ENCODE data around the gene EBLN2. TPM values are rescaled to one million over a fixed set of nuclear protein-coding genes. Genes with fewer than 3 reads are reported as not detected.

The EBLN2 gene
- 1 to 10 TPM; 5.3 to 5.9 TPM for total RNA-seq

DNA sequence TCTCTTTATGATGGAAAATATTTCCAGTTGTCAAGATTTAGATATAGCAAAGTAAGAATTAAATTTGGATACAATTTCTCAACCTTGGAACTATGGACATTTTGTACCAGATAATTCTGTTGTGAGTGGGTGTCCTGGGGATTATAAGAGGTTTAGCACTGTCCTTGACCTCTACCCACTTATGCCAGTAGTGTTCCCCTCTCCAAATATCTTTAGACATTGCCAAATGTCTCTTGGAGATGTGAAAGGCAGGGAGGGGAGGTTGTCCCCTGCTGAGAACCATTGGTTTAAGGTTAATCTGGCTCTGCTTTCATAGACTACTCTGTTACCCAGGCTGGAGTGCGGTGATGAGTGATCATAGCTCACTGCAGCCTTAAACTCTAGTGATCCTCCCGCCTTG, at the start of gene EBLN2:
TSS of gene EBLN2 (plus strand) at position 244 of the 400 bp plus-strand sequence. CDS start 423 bp downstream, outside the sequence.
- Mint-ChIP-seq H3K36me3 (ENCODE audit: low read depth) (peaks cover 32% of the 10 kb centered on the region), H3K4me3 (no peak within 1 kb of the TSS), H3K4me1 (ENCODE audit: low read depth) (peaks cover under 1% of the 10 kb centered on the region), H3K9me3 (ENCODE audit: insufficient read depth) (no peaks in the 10 kb centered on the region), H3K27ac (no peak within 1 kb of the TSS), H3K27me3 (ENCODE audit: low read depth) (no peaks in the 10 kb centered on the region)
- ATAC-seq (no peak), DNase-seq (no peak)
- CTCF ChIA-PET: no interaction called here
- POLR2A ChIA-PET: no interaction called here

DNA sequence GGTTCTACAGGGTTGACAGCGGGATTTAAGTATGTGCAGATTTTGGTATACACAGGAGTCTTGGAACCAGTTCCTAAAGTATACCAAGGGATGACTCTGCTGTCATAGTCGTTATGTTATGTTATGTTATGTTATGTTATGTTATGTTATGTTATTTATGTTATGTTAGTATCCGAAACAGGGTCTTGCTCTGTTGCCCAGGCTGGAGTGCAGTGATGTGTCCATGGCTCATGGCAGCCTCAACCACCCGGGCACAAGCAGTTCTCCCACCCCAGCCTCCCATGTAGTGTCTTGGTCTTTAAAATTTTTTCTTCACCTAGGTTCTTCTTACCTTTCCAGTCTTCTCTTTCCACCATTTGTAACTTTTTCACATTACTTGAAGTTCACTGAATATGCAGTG, 43.2 kb upstream of the EBLN2 start:
- POLR2A ChIA-PET: no interaction called here
- Mint-ChIP-seq H3K36me3 (ENCODE audit: low read depth) (peaks cover 23% of the 10 kb centered on the region), H3K9me3 (ENCODE audit: insufficient read depth) (no peaks in the 10 kb centered on the region), H3K27me3 (ENCODE audit: low read depth) (no peaks in the 10 kb centered on the region), H3K4me3 (no peak overlapping the region), H3K4me1 (ENCODE audit: low read depth) (peaks cover 21% of the 10 kb centered on the region), H3K27ac (no peak overlapping the region)
- ATAC-seq (no peak), DNase-seq (no peak)
- CTCF ChIA-PET: no interaction called here

DNA sequence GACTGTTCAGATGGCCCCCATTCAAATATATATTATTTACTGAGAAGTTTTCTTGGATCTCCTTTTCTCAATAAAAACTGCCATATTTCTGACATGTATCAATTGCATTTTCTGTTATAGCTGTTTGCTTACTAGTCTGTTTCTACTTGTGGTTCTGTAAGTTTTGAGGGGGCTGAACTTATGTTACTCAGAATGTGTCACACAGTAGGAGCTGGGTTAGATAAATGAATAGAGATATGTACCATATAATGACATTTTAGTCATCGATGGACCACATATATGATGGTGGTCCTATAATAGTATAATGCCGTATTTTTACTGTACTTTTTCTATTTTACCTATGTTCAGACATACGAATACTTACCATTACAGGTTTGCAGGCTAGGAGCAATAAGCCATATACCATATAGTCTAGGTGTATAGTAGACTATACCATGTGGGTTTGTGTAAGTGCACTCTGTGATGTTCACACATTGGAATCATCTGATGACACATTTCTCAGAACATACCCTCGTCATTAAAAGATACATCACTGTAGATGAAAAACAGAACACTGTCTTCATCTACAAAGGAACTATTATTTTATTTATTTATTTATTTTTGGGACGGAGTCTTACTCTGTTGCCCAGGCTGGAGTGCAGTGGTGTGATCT, 42.5 kb upstream of the EBLN2 start:
- Mint-ChIP-seq H3K9me3 (ENCODE audit: insufficient read depth) (no peaks in the 10 kb centered on the region), H3K27me3 (ENCODE audit: low read depth) (no peaks in the 10 kb centered on the region), H3K4me3 (no peak overlapping the region), H3K4me1 (ENCODE audit: low read depth) (peaks cover 21% of the 10 kb centered on the region), H3K27ac (no peak overlapping the region), H3K36me3 (ENCODE audit: low read depth) (peaks cover 23% of the 10 kb centered on the region)
- POLR2A ChIA-PET: no interaction called here
- CTCF ChIA-PET: no interaction called here
- ATAC-seq (no peak), DNase-seq (no peak)

DNA sequence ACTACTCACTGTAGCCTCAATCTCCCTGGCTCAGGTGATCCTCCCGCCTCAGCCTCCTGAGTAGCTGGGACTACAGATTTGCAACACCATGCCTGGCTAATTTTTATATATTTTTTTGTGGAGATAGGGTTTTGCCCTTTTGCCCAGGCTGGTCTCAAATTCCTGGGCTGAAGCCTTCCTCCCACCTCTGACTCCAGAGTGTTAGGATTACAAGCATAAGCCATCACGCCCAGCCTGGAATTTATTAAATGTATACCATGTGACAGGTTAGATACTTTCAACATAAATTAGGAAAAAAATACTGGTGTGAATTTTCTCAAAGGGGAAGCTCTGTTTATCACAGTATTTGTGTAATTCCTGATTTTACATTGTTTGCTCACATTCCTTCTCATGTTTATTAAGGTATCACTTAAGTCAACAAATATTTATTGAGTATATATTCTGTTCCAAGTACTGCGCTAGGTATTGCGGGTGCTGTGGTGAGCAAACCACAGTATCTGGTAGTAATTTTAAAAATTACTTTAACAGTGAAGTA, 40.1 kb upstream of the EBLN2 start:
- Mint-ChIP-seq H3K9me3 (ENCODE audit: insufficient read depth) (no peaks in the 10 kb centered on the region), H3K4me1 (ENCODE audit: low read depth) (peaks cover 24% of the 10 kb centered on the region), H3K27ac (no peak overlapping the region), H3K27me3 (ENCODE audit: low read depth) (no peaks in the 10 kb centered on the region), H3K36me3 (ENCODE audit: low read depth) (peaks cover 22% of the 10 kb centered on the region), H3K4me3 (no peak overlapping the region)
- POLR2A ChIA-PET: no interaction called here
- ATAC-seq: no peak
- no peak for DNase-seq
- CTCF ChIA-PET: interaction anchor here (1.6 kb wide), 1 partner anchor 35 kb away, joined by 8 read pairs; no protein-coding TSS in a partner anchor

DNA sequence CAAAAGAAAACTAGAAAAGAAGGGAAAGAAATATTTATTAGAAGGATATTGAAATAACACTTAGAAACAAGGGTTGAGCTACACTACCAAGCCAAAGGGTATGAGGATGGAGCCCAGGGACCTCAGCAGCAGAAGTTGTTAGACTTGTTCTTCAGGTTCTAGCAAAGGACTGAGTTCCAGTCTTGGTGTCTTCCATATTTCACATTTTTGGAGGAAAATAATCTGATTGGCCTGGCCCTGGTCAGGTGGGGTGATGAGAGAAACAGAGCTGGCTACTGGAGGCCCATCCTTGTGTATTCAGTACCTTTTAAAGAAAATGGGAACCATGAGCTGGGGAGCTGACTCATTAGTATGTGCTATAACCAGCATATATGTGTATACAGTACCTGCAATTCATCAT, 36.6 kb upstream of the EBLN2 start:
- H3K4me1 Mint-ChIP-seq (ENCODE audit: low read depth): peaks cover 39% of the 10 kb centered on the region
- ChIA-PET CTCF (interaction anchor here (0.9 to 1.9 kb wide), 3 partner anchors 12 to 87 kb away, joined by 3 to 7 read pairs (median 5); no protein-coding TSS in a partner anchor), POLR2A (interaction anchor here (0.5 kb wide), 1 partner anchor 10 kb away, joined by 4 read pairs; no protein-coding TSS in a partner anchor)
- no peaks in the 10 kb centered on the region for H3K9me3 Mint-ChIP-seq (ENCODE audit: insufficient read depth)
- H3K27ac Mint-ChIP-seq: no peak overlapping the region
- no peak overlapping the region for H3K4me3 Mint-ChIP-seq
- DNase-seq: no peak
- no peak for ATAC-seq
- peaks cover 35% of the 10 kb centered on the region for H3K36me3 Mint-ChIP-seq (ENCODE audit: low read depth)
- H3K27me3 Mint-ChIP-seq (ENCODE audit: low read depth): no peaks in the 10 kb centered on the region

DNA sequence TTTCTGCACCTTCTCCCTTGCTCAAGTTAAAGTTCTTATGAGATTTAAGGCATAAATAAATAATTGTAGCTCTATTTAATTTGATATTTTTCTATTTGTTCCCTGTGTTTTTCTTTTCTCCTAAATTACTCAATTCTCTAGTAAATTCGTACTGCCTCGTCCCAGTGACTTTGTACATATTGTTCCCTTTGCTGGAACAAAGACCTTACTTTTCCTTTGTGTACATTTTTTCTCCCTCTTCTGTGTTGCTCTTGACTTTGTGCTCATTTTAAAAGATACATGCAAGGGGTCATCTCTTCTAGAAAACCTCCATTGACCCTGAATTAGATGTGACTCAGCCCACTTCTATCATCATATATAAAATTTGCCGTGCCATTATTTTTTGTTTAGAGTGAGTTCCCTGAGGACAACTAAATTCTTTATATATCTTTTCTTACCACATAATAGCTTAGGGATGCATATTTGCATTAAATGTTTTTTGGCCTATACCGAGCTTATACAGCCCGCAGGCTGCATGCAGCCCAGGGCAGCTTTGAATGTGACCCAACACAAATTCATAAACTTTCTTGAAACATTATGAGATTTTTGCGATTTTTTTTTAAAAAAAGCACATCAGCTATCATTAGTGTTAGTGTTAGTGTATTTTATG, 35.2 kb upstream of the EBLN2 start:
- Mint-ChIP-seq H3K27me3 (ENCODE audit: low read depth) (no peaks in the 10 kb centered on the region), H3K36me3 (ENCODE audit: low read depth) (peaks cover 39% of the 10 kb centered on the region), H3K4me3 (no peak overlapping the region), H3K9me3 (ENCODE audit: insufficient read depth) (no peaks in the 10 kb centered on the region), H3K4me1 (ENCODE audit: low read depth) (peaks cover 37% of the 10 kb centered on the region), H3K27ac (no peak overlapping the region)
- no peak for DNase-seq
- POLR2A ChIA-PET: interaction anchor here (1.0 kb wide), 1 partner anchor 13 kb away, joined by 3 read pairs; no protein-coding TSS in a partner anchor
- CTCF ChIA-PET: interaction anchor here (0.8 to 1.9 kb wide), 6 partner anchors 10 to 88 kb away, joined by 3 to 7 read pairs (median 4); no protein-coding TSS in a partner anchor
- no peak for ATAC-seq

DNA sequence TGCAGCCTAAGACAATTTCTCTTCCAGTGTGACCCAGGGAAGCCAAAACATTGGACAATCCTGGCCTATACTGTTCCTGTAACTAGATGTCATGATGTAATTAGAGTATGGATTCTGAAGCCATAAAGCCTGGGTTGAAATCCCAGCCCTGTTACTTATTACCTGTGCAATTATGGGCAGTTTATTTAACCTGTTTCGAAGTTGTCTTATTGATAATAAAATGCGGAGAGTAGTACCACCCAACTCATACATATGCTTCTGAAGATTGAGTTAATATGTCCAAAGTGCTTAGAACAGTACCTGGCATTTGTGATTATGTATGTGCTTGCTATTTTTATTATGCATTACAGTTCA, 34.7 kb upstream of the EBLN2 start:
- Mint-ChIP-seq H3K27ac (no peak overlapping the region), H3K27me3 (ENCODE audit: low read depth) (no peaks in the 10 kb centered on the region), H3K4me1 (ENCODE audit: low read depth) (peaks cover 36% of the 10 kb centered on the region), H3K36me3 (ENCODE audit: low read depth) (peaks cover 39% of the 10 kb centered on the region), H3K4me3 (no peak overlapping the region), H3K9me3 (ENCODE audit: insufficient read depth) (no peaks in the 10 kb centered on the region)
- DNase-seq: no peak
- POLR2A ChIA-PET: interaction anchor here (0.9 kb wide), 1 partner anchor 19 kb away, joined by 5 read pairs; no protein-coding TSS in a partner anchor
- CTCF ChIA-PET: interaction anchor here (1.0 to 1.9 kb wide), 3 partner anchors 19 to 88 kb away, joined by 3 to 7 read pairs (median 4); no protein-coding TSS in a partner anchor
- ATAC-seq: no peak

DNA sequence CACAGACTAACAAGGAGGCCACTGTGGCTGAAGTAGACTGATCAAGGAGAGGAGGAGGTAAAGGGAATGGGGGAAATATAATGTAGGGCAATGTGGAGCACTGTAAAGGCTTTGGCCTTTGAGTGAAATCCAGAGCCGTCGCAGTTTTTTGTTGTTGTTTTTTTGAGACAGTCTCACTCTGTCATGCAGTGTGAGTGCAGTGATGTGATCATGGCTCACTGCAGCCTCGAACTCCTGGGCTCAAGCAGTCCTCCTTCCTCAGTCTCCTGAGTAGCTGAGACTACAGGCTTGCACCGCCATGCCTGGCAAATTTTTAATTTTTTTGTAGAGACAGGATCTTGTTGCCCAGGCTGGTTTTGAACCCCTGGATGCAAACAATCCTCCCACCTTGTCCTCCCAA, 32.7 kb upstream of the EBLN2 start:
- DNase-seq (no peak), ATAC-seq (no peak)
- Mint-ChIP-seq H3K27me3 (ENCODE audit: low read depth) (no peaks in the 10 kb centered on the region), H3K4me1 (ENCODE audit: low read depth) (peaks cover 38% of the 10 kb centered on the region), H3K27ac (no peak overlapping the region), H3K9me3 (ENCODE audit: insufficient read depth) (no peaks in the 10 kb centered on the region), H3K36me3 (ENCODE audit: low read depth) (peaks cover 45% of the 10 kb centered on the region), H3K4me3 (no peak overlapping the region)
- ChIA-PET CTCF (interaction anchor here (1.7 kb wide), 1 partner anchor 27 kb away, joined by 5 read pairs; no protein-coding TSS in a partner anchor), POLR2A (no interaction called here)

DNA sequence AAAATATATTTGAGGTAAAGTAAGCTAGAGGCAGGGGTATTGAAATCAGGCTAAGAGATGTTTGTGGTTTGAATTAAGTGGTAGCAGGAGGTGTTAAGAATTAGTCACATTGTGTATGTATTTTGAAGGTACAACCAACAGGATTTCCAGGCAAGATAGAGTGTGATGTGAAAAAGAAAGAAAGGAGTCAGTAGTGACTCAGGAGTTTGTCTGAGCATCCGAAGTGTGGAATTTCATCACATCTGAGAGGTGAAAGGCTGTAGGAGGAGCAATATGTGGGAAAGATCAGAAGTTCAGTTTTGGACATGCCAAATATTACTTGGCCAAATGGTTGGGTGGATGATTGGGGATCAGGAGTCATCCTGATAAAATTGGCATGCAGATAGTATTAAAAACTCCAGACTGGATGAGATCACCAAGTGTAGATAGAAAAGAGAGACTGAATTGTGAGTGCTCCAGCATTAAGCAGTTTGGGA, 32.1 kb upstream of the EBLN2 start:
- peaks cover 38% of the 10 kb centered on the region for H3K4me1 Mint-ChIP-seq (ENCODE audit: low read depth)

DNA sequence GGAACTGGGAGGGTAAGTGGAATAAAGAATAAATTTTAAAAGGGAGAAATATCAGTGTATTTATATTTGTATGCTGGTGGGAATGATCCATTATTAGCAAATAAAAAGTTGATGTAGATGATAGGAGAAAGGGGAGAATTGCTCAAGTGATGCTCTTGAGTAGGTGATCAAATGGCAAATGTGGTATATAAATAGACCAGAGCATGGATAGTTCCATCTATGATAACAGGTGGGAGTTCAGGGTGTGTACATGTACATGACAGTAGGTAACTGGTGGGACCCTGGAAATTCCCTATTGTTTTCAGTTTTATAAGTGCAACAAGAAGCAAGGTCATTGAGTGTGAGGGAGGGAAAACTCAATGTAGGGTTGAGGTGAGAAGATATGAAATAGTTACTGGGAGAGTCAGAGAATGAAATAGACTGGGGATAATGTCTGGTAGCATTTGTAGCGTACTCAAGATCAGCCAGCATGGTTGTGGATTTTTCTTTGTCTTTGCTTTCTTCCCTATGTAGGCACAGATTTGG, 31.3 kb upstream of the EBLN2 start:
- no peak overlapping the region for H3K4me3 Mint-ChIP-seq
- peaks cover 38% of the 10 kb centered on the region for H3K4me1 Mint-ChIP-seq (ENCODE audit: low read depth)
- CTCF ChIA-PET: interaction anchor here (1.2 kb wide), 1 partner anchor 26 kb away, joined by 4 read pairs; no protein-coding TSS in a partner anchor
- H3K36me3 Mint-ChIP-seq (ENCODE audit: low read depth): peaks cover 50% of the 10 kb centered on the region
- no peak for DNase-seq
- no peak for ATAC-seq
- no peak overlapping the region for H3K27ac Mint-ChIP-seq
- H3K27me3 Mint-ChIP-seq (ENCODE audit: low read depth): no peaks in the 10 kb centered on the region
- H3K9me3 Mint-ChIP-seq (ENCODE audit: insufficient read depth): no peaks in the 10 kb centered on the region
- POLR2A ChIA-PET: no interaction called here

More for the DNA sequence above, 32.1 kb upstream of the EBLN2 start:
- peaks cover 45% of the 10 kb centered on the region for H3K36me3 Mint-ChIP-seq (ENCODE audit: low read depth)
- no peaks in the 10 kb centered on the region for H3K27me3 Mint-ChIP-seq (ENCODE audit: low read depth)
- DNase-seq (no peak), ATAC-seq (peak; percentile 58)
- ChIA-PET CTCF (interaction anchor here (1.7 kb wide), 1 partner anchor 27 kb away, joined by 5 read pairs; no protein-coding TSS in a partner anchor), POLR2A (no interaction called here)
- H3K4me3 Mint-ChIP-seq: no peak overlapping the region
- H3K9me3 Mint-ChIP-seq (ENCODE audit: insufficient read depth): no peaks in the 10 kb centered on the region
- H3K27ac Mint-ChIP-seq: peak overlapping the region; percentile 32

DNA sequence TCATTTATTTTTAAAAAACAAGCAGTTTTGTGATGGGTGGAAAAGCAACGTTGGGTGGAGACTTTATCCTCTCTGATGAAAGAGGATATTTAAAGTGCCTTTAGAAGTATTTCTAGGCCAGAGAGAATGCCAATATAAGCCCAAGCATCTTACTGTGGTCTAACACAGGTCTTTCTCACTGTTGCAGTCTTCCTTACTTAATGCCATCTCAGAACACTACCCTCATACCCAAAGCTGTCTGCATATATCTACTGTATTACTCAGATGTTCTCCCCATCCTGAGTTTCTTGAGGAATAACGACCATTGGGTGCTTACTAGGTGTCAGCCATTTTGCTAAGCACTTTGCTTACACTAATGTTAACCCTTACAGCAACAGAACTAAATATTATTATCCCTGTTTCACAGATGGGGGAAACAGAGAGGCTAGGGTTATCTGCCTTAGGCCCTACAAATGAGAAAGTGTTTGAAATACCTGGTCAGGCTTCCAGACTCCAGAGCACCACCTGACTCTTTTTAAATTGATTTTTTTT, 29.8 kb upstream of the EBLN2 start:
- H3K36me3 Mint-ChIP-seq (ENCODE audit: low read depth): peaks cover 50% of the 10 kb centered on the region
- no peaks in the 10 kb centered on the region for H3K27me3 Mint-ChIP-seq (ENCODE audit: low read depth)
- DNase-seq: no peak
- ChIA-PET POLR2A (no interaction called here), CTCF (interaction anchor here (1.1 to 1.2 kb wide), 3 partner anchors 12 to 1157 kb away, joined by 3 to 4 read pairs (median 3); no protein-coding TSS in a partner anchor)
- no peak overlapping the region for H3K4me3 Mint-ChIP-seq
- ATAC-seq: no peak
- H3K27ac Mint-ChIP-seq: no peak overlapping the region
- no peaks in the 10 kb centered on the region for H3K9me3 Mint-ChIP-seq (ENCODE audit: insufficient read depth)
- peaks cover 39% of the 10 kb centered on the region for H3K4me1 Mint-ChIP-seq (ENCODE audit: low read depth)
